Measurements from ENCODE around the gene OSBPL2.
A peak's percentile ranks its signal among the peaks of the same experiment; 100 is the strongest.

The OSBPL2 gene

DNA sequence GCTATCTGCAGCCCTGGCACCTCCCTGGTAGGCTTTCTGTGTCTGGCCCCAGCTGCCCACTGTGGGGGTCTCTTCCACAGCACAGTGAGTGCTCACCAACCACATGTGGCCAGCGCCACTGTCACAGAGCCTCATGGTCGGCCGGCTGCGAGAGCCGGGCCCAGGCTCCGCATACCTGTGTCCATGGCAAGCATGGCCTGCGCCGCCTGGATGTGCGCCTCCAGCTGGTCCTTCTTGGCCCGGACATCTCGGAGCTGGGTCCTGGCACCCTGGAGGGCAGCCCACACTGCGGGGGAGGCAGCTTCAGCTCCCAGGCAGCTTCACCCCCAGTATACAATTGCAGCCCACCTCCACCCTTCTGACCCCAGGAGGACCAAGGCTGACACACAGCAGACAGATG is 77.5 kb downstream of the OSBPL2 start:
- CTCF ChIA-PET = interaction anchor here (0.6 to 3.1 kb wide), 6 partner anchors 10 to 875 kb away, joined by 3 to 16 read pairs (median 6); no protein-coding TSS in a partner anchor
- DNase-seq (ENCODE audit: low spot score) = no peak
- POLR2A ChIA-PET (ENCODE audit: low non-redundant PET) = interaction anchor here (0.9 to 1.2 kb wide), 2 partner anchors 9 to 10 kb away, joined by 4 read pairs; no protein-coding TSS in a partner anchor
- H3K27ac ChIP-seq = peak overlapping the region; percentile 87
- TF ChIP-seq, protein P1, sequence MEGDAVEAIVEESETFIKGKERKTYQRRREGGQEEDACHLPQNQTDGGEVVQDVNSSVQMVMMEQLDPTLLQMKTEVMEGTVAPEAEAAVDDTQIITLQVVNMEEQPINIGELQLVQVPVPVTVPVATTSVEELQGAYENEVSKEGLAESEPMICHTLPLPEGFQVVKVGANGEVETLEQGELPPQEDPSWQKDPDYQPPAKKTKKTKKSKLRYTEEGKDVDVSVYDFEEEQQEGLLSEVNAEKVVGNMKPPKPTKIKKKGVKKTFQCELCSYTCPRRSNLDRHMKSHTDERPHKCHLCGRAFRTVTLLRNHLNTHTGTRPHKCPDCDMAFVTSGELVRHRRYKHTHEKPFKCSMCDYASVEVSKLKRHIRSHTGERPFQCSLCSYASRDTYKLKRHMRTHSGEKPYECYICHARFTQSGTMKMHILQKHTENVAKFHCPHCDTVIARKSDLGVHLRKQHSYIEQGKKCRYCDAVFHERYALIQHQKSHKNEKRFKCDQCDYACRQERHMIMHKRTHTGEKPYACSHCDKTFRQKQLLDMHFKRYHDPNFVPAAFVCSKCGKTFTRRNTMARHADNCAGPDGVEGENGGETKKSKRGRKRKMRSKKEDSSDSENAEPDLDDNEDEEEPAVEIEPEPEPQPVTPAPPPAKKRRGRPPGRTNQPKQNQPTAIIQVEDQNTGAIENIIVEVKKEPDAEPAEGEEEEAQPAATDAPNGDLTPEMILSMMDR (conservative IDR thresholded peaks at IDR 0.05; ENCODE audit: low read depth) = no peak

DNA sequence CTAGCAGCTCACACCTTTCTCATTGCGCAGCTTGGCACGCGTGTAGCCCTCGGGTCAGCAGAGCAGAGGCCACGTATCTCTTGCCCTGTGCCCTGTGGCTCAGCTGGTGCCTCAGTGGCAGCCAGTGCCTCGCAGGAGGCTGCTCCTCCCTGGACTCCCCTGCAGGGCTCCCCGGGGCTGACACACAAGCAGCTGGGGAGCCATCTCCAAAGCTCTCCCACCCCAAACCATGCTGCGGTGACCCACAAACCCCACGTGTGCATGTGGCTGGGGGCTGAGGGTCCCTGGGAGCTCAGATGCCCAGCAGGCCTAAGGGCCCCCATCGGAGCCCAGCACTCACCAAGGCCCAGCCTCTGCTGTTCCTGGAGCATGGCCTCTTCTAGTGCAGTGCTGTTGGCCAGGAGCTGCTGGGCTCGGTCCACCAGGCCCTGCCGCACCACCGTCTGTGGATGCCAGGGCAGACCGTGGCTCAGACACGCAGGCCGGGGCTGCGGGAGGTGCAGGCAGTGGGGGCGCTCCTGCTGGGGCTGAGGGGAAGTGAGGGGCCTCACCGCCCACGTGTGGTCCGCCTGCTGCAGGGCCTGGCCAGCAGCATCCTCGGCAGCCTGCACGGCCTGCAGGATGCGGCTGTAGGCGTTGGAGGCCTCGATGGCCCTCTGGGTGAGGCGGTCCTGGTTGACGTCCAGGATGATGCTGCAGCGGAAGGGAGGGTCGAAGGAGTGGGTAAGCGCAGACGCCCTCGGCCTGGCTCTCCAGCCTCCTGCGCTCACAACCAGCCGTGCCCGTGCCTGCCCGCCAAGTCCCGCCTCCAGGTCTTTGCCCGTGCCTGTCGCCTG is 78.2 kb downstream of the OSBPL2 start:
- TF ChIP-seq, protein P1 (conservative IDR thresholded peaks at IDR 0.05; ENCODE audit: low read depth) = no peak
- POLR2A ChIA-PET (ENCODE audit: low non-redundant PET) = interaction anchor here (0.9 to 1.2 kb wide), 2 partner anchors 10 to 11 kb away, joined by 4 read pairs; no protein-coding TSS in a partner anchor
- H3K27ac ChIP-seq = peak overlapping the region; percentile 87
- DNase-seq (ENCODE audit: low spot score) = no peak
- CTCF ChIA-PET = interaction anchor here (0.6 to 3.1 kb wide), 6 partner anchors 11 to 874 kb away, joined by 3 to 16 read pairs (median 6); no protein-coding TSS in a partner anchor

DNA sequence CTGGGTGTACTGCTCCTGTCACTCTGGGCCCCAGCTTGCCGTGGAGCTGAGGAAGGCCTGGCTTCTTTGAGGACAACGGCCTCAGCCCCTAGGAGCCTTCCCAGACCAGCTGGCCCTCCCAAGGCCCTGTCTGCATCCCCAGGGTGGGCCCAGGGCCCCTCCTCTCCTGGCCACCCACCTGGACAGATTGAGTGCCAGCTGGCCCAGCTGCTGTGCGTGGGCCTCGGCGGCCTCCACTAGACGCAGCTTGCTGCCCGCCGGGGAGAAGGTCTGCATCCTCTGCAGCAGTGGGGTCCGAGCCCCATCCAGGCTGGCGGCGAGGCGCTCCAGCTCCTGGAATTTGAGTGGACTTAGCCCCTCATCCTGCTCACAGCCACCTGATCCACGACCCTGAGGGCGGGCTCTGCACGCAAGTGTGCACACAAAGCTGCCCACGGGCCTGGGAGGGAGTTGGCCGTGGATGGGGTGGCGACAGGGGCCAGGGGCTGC is 78.9 kb downstream of the OSBPL2 start:
- TF ChIP-seq, protein P1 (conservative IDR thresholded peaks at IDR 0.05; ENCODE audit: low read depth) = no peak
- ChIA-PET CTCF (interaction anchor here (0.5 to 3.1 kb wide), 5 partner anchors 11 to 91 kb away, joined by 3 to 16 read pairs (median 5); no protein-coding TSS in a partner anchor), POLR2A (ENCODE audit: low non-redundant PET) (no interaction called here)
- no peak for DNase-seq (ENCODE audit: low spot score)
- peak overlapping the region; percentile 87 for H3K27ac ChIP-seq

GRCh38 chr20:62318400-62319345 is 80.4 kb downstream of the OSBPL2 start:
- no peak for DNase-seq (ENCODE audit: low spot score)
- TF ChIP-seq, protein P1 (conservative IDR thresholded peaks at IDR 0.05; ENCODE audit: low read depth) = no peak
- CTCF ChIA-PET = interaction anchor here (0.7 to 1.5 kb wide), 3 partner anchors 16 to 65 kb away, joined by 3 to 6 read pairs (median 3); partner anchors contain the start of gene ADRM1
- POLR2A ChIA-PET (ENCODE audit: low non-redundant PET) = interaction anchor here (1.1 to 1.3 kb wide), 2 partner anchors 12 to 68 kb away, joined by 3 to 5 read pairs; partner anchors contain the start of gene RPS21
- H3K27ac ChIP-seq = peak overlapping the region; percentile 81

- CTCF ChIA-PET = interaction anchor here (1.5 kb wide), 1 partner anchor 17 kb away, joined by 6 read pairs; the partner anchor contains the start of gene ADRM1
- TF ChIP-seq, protein P1 (conservative IDR thresholded peaks at IDR 0.05; ENCODE audit: low read depth) = no peak
- peak overlapping the region; percentile 81 for H3K27ac ChIP-seq
- POLR2A ChIA-PET (ENCODE audit: low non-redundant PET) = interaction anchor here (1.1 to 1.3 kb wide), 2 partner anchors 13 to 67 kb away, joined by 3 to 5 read pairs; partner anchors contain the start of gene RPS21
- no peak for DNase-seq (ENCODE audit: low spot score)
Observed at GRCh38 chr20:62319346-62319909, 81.1 kb downstream of the OSBPL2 start.
